Glomerular visceral epithelial cell (primary cell): ENCODE measurements around the gene CPPED1.
"Not testable (repeated sequence)": the region's sequence is repeated elsewhere in the genome, so short reads cannot be mapped to it uniquely, and the experiment has no call there.

Experiments used
- DNase-seq: peaks from one replicate; pipeline ENCODE4 v3.0.0-alpha.2; 2016; ENCODE audit errors: extremely low spot score

CPPED1 gene, protein sequence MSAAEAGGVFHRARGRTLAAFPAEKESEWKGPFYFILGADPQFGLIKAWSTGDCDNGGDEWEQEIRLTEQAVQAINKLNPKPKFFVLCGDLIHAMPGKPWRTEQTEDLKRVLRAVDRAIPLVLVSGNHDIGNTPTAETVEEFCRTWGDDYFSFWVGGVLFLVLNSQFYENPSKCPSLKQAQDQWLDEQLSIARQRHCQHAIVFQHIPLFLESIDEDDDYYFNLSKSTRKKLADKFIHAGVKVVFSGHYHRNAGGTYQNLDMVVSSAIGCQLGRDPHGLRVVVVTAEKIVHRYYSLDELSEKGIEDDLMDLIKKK

DNA sequence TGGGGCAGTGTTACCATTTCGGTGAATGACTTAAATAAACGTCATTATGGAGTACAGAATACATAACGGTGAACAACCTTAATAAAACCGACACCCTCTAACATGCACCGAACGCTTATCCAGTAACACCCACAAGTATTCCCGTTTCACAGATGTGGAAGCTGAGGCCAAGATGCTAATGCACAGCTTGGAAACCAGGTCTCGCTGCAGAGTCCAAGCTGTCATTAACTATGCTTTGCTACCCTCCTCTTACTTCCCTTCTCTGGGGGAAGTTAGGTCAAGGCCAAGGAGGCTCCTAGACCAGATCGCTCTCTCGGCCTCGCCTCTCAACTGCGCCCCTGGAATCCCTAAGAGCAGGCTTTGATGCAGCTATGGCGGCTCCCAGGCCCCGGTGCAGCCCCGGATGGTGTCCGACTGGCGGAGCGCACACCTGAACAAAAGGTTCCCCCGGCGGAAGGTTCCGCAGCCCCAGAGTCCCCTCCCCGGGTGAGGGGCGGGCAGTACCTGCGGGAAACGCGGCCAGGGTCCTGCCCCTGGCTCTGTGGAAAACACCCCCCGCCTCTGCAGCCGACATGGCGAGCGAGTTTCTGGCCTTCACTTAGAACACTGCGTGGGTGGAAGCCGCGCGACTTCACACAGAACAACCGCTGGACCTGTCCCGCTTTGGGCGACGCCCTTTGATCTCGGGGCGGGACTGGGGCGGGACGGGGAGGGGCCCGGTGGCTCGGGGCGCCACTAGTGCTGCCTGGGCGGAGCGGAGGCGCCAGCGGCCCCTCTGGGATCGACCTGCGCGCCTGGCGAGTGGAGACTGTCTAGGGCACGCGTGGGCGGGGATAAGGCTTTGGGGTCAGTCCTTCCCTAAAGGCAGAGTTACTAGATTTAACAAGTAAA lies at the start of gene CPPED1:
TSS of gene CPPED1 (minus strand) at position 685 of the 891 bp plus-strand sequence. CDS start at position 574, 111 bp downstream.
- DNase-seq: peak; percentile 91

DNA sequence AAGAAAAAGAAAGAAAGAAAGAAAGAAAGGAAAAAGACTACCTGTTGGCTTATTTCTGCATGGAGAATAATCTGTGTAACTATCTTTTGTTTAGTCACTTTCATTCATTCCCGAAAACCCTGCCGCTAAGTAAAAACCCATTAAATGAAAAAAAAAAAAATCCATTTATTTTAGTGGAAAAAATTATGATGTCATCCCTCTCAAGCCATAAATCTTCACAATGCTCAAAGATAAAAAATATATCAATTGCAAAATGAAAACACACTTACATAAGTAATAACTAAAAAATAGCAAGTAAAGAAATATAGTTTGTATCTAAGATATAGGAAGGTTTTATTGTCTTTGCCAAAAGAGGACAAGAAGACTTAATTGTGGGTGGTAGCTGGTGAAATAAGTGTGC lies 46.5 kb upstream of the CPPED1 start:
- DNase-seq: no peak

DNA sequence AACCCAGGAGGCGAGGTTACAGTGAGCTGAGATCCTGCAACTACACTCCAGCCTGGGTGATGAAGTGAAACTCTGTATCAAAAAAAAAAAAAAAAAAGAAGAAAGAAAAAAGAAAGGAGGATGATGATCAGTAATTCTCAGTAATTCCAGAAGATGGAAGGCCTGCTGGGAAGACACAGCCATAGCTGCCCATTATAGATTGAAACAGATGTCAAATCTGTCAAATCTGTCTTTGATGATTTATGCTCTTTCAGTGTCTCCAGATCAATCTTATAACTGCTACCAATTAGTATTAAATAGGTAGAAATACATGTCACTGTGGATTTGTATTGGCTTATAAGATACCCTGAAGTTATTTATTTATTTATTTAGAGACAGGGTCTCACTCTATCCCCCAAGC lies 42.9 kb upstream of the CPPED1 start:
- no peak for DNase-seq

DNA sequence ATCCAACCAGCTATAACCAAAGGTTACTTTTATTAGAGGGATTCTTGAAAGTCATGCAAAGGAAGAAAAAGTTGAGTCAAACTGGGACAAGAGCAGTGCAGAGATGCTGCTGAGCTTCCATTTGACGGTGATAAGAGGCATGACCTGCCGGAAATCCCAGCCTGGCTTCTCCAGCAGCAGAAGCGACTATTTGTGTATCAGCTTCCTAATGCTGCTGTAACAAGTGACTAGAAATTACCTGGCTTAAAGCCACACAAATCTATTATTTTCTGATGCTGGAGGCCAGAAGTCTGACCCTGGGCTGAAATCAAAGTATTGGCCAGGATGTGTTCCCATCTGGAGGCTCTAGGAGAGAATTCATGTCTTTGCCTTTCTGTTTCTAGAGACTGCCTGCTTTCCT lies 41.6 kb upstream of the CPPED1 start:
- no peak for DNase-seq

DNA sequence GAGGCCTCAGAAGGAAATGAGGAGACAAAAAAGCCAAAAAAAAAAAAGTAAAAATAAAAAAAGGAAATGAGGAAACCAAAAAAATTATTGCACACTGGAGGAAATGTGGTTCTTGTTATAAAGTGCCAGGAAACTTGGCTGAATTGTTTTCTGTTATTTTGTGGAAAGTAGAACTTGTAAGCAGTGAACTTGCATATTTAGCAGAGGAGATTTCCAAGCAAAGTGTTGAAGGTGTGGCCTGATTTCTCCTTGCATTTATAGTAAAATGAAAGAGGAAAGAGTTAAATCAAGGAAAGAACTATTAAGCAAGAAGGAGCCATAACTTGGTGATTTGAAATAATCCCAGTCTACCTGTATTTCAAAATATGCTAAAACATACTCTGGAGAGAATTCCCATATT lies 34.1 kb upstream of the CPPED1 start:
- DNase-seq: no peak

DNA sequence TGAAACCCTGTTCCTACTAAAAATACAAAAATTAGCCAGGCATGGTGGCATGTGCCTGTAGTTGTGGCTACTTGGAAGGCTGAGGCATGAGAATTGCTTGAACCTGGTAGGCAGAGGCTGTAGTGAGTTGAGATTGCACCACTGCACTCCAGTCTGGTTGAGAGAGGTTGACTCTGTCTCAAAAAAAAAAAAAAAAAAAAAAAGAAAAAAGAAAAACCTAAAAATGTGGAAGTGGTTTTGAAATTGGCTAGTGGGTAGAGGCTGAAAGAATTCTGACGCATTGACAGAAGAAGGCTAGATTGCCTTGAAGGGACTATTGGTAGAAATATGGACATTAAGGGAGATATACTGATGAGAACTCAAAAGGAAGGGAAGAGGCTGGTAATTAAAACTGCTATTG lies 33.6 kb upstream of the CPPED1 start:
- no peak for DNase-seq

DNA sequence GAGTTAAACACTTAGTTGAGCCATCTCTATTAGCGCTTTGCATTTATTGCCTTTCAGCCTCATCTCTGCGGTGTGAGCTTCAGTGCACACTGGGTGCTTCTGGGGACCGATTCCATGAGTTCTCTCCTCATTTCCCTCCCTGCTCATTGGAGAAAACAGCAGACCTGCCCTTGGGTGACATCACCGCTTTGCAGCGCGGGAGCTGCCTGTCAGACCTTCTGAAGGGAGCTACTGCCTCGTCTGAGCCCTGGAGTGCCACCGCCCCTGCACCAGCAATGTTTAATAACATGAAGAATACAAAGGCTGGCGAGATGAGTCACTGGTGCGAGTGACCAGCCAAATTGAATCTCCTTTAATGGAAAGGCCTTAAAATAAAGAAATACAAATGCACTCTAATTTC lies 30.2 kb upstream of the CPPED1 start:
- peak; percentile 81 for DNase-seq

DNA sequence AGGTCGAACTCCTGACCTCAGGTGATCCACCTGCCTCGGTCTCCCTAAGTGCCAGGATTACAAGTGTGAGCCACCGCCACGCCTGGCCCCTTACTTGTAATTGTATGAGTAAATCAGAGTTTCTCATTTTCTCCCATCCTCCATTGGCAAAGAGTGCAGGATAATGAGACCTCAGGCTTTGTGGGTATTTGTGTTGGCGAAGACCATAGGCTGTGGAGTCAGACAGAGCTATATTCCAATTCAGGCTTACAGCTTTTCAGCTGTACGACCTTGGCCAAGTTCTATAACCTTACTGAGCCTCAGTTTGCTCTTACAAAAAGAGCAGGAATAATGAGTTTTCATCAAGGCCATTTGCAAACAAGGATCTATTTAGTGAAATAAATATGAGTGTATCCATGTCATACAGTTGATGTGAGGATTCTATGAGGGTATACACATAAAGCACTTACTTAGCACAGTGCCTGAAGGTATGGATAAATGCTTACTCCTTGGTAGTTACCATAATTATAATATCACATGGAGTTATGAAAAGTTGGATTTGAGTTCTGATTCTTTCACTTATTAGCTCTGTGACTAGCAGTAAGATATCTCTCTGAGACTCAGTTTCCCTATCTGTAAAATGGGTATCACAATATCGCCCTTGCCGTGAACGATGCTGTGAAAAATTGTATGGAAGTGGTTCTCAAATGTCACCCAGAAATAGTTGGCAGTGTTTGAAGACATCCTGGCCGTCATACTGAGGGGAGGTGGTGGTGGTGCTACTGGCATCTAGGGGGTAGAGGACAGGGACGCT lies 25.6 kb upstream of the CPPED1 start:
- DNase-seq: no peak

DNA sequence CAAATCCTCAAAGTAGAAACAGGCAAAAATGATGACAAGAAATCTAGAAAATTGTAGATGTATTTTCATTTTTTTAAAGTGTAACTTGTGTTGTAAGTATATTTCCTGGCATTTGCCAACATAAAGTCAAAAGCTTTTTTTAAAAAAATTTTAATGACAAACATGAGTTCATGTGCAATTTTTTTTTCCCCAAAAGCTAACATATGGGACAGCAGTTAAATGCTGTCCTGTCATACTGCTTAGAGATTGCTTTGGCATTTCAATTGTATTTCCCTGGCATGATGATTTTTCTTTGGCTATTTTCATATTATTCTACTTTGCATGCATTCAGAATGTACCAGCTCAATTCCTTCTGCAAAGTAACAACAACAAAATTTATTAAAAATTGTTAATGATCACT lies 24.5 kb upstream of the CPPED1 start:
- DNase-seq: no peak

DNA sequence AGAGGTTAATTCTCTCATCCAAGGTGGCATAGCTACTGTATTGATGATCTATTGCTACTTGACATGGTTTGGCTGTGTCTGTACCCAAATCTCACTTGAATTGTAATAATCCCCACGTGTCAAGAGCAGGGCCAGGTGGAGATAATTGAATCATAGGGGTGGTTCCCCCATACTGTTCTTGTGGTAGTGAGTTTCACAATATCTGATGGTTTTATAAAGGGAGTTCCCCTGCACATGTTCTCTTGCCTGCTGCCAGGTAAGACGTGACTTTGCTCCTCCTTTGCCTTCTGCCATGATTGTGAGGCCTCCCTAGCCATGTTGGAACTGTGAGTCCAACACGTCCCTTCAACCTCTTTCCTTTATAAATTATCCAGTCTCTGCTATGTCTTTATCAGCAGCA lies 22.9 kb upstream of the CPPED1 start:
- no peak for DNase-seq

DNA sequence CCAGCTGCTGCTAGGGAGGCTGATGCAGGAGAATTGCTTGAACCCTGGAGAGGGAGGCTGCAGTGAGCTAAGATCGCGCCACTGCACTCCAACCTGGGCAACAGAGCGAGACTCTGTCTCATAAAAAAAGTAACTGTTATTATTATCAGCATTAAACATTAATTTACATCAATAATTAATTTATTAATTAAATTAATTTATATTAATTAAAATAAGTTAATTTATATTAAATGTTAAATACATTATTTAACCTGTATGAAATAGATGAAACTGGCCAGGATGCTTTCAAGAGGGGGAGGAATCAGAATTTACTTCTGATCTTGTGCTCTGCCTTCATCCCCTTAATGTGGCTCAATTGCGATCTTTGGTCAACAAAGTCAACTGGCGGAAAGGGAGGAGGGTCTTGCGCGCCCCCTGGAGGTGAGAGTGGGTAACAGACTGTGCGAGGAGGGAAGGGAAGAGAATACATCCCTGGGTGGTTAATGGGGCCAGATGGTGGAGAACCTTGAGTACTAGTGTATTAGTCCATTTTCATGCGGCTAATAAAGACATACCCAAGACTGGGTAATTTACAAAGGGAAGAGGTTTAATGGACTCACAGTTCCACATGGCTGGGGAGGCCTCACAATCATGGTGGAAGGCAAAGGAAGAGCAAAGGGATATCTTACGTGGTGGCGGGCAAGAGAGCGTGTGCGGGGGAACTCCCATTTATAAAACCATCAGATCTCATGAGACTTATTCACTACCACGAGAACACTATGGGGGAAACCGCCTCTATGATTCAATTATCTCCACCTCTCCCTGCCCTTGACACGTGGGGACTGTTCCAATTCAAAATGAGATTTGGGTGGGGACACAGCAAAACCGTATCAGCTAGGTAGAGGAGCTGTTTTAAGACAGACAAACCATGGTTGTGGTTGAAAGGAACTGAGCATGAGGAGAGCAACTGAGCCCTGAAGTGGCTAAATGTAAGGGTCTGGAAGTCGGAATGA lies 15.7 kb upstream of the CPPED1 start:
- DNase-seq: peak; percentile 44

DNA sequence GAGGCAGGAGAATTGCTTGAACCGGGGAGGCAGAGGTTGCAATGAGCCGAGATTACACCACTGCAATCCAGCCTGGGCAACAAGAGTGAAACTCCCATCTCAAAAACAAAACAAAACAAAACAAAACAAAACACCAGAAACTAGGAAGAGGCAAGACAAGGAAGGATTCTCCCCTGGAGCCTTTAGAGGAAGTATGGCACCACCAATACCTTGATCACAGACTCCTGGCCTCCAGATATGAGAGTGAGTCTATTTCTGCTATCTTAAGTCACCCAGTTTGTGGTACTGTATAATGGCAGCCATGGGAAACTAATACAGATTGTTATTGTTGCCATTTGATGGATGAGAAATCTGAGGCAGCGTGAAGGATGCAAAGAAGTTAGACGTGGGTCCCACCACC lies 14.6 kb upstream of the CPPED1 start:
- no peak for DNase-seq

DNA sequence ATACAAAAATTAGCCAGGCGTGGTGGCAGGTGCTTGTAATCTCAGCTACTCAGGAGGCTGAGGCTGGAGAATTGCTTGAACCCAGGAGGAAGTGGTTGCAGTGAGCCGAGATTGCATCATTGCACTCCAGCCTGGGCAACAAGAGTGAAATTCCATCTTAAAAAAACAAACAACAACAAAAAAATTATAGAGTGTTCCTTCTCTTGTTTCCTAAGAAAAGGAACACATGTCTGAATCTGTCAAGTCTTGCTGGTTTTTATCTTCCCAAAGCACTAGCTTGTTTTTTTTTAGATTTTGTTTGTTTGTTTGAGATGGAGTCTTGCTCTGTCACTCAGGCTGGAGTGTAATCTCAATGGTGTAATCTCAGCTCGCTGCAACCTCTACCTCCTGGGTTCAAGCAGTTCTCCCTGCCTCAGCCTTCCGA lies 13.1 kb upstream of the CPPED1 start:
- DNase-seq: not testable (repeated sequence)

DNA sequence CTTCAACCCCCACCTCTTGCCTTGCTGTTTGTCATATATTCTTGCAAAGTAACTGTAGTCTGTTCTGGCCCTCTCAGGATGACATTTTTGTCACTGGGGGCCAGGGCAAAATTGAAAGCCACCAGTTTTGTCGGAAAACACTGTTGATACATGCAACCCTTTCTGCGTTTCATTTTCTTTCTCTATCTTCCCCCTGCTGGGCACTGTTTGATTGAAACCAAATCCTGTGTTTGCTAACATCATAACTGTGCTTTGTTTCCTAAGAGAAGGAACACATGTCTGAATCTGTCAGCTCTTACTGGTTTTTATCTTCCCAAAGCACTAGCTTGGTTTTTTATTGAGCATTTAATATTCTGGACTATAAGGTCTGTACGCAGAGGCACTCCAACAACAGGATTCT lies 11.7 kb upstream of the CPPED1 start:
- no peak for DNase-seq

DNA sequence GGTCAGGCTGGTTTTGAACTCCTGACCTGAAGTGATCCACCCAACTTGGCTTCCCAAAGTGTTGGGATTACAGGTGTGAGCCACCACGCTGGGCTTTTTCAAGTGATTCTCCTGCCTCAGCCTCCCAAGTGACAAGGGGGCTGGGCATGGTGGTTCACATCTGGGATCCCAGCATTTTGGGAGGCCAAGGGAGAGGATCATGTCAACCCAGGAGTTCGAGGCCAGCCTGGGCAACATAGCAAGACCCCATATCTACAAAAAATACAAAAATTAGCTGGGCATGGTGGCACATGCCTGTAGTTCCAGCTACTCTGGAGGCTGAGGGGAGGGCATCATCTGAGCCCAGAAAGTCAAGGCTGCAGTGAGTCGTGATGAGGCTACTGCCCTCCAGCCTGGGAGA lies 10.0 kb upstream of the CPPED1 start:
- DNase-seq: not testable (repeated sequence)

DNA sequence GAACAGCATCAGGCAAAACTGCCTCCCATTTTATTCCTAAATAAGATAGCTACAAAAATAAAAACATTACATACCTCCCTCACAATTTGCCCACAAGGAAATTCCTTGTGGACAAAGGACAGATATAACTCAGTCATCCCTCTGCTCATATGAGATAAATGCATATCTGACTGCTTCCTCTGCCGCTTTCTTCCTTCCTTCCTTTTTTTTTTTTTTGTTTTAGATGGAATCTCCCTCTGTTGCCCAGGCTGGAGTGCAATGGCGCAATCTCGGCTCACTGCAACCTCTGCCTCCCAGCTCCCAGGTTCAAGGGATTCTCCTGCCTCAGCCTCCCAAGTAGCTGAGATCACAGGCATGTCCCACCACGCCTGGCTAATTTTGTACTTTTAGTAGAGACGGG lies 9.6 kb upstream of the CPPED1 start:
- not testable (repeated sequence) for DNase-seq

DNA sequence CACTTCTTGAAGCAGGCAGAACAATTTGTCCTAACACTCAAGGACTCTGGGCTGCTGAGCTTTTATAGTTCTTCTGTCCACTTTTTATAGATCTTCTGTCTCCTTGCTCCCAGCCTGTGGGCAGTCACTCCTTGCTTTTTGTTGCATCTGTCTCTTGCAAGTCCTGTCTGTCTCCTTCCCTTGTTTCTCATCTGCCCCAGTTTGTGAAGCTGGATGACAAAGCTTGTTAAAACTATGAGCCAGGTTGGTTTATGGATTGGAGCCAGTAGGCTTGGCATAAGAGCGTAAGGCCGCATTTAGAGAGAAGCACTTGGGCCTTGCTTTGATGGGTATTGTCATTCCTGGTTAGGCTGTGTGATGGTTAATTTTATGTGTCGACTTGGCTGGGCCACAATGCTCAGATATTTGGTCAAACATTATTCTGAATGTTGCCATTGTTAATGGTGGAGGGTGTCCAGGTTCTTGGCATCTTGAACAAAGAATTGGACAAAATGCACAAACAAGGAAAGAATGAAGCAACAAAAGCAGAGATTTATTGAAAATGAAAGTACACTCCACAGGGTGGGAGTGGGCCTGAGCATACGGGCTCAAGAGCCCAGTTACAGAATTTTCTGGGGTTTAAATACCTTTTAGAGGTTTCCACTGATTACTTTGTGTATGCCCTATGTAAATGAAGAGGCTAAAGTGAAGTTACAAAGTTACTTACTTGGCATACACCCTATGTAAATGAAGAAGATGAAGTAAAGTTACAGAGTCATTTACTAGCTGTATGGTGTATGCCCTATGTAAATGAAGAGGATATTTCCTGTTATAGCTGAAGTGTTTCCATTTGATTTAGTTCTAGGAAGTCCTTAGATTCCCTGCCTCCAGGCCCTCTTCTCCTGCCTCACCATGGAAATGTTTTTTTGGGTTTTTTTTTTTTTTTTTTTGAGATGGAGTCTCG lies 8.0 kb upstream of the CPPED1 start:
- no peak for DNase-seq

DNA sequence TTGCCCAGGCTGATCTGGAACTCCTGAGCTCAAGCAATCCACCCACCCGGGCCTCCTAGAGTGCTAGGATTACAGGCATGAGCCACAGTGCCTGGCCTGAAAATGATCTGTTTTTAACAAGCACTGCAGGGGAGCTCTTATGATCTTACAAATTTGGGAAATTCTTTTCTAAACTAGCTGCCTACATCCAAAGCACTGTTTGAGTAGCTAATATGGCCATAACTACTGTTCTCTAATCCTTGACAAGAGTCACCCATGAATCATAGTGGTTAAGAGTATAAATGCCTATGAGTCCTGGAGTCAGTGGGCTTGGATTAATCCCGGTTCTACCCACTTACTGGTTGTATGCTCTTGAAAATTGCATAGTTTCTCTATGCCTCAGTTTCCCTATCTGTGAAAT lies 1.4 kb upstream of the CPPED1 start:
- no peak for DNase-seq

DNA sequence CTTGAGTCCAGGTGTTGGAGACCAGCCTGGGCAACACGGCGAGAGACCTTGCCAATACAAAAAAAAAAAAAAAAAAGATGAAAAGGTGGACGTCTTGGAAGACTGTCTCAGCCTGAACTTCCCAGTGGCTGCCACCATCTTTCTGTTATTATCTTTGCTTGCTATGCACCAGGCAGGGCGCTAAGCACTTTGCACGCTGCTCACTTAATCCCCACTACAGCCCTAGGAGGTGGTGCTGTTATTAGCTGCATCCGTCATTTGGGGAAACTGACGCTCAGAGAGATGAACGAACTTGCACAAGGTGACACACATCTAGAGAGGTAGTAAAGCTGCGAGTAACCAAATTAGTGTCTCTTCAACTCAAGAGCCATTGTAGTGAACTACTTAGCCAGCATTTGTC lies 708 bp upstream of the CPPED1 start:
- no peak for DNase-seq

DNA sequence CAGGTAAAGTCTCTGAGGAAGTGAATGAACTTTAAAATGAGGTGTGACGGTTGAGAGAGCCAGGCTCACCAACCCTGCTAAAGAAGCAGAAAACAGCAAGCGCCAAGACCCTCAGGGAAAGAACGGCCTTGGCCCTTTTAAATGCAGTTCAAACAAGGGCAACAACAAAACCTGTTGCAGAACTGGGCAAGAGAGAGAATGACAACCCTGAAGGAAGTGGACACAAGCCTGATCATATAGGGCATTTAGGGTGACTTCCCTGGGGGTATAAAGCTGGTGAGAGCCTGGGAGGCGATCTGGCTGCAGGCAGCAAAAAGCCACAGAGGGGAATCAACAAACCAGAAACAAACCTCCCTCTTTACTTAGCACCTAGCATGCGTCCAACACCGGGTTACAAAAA lies 1.0 kb downstream of the CPPED1 start:
- no peak for DNase-seq
